Activated CD8-positive, alpha-beta memory T cell treated with anti-CD3 and anti-CD28 coated beads, Interleukin-2, amount 50 U/mL, for 24 hours (primary cell): ENCODE measurements around the gene MICAL1.

Experiments
- DNase-seq: peaks from one replicate; pipeline ENCODE4 v3.0.0-alpha.2; 2020; ENCODE audit errors: extremely low read depth

MICAL1 gene

GRCh38 chr6:109454496-109455436 is 806 bp downstream of the MICAL1 start:
- peak; percentile 40 for DNase-seq

DNA sequence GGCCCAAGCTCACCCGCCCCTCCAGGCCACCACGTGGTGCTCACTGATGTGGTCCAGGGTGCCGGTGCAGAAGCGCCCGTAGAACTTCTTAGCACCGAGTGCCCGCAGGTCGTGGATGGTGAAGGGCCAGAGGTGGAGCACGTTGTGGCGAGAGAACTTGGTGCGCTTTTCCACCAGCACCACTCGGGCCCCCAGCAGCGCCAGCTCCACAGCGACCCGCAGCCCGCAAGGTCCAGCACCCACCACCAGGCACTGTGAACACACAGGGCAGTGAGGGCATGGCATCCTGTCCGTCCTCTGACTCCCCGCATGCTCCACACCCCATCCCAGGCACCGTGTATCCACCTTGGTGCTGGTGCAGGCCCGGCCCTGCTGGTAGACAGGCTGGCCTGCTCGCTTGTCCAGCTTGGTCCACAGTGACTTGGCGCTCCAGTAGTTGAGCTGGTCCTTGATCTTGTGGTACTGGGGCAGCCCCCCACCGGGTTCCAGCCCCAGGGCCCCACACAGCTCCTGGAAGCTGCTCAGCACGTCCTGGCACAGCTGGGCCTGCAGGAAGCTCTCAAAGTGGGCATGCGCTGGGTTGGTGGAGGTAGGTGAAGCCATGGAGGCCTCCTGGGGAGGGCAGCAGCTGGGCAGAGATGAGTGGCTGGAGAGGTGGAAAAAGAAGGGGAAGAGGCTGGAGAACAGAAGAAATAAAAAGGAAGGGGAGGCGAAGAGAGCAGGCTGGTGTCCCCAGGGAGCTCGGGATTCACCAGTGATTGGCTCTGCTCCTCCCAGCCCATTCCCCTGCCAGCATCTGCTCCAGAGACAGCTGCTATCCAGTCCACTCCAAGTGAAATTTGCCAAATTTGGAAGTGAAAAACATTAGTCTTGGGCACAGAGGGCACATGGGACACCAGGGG is 1.7 kb downstream of the MICAL1 start:
- no peak for DNase-seq

DNA sequence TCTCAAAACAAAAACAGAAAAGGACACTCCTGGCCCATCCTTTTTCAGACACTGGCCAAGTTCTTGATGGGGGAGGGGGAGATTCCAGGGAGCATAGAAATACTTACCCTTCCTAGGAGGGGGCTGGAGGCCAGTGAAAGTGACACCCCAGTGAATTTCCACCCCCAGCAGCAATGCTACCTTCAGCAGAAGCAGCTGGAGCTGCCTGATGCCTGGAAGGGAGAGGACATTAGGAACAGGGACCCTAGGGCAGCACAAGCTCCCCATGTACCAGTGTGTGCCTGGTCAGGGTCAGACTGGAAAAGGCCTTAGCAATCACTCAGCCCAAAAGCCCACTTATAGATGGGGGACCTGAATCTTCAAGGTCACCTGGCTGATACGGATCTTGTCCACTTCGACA is 2.4 kb downstream of the MICAL1 start:
- no peak for DNase-seq

DNA sequence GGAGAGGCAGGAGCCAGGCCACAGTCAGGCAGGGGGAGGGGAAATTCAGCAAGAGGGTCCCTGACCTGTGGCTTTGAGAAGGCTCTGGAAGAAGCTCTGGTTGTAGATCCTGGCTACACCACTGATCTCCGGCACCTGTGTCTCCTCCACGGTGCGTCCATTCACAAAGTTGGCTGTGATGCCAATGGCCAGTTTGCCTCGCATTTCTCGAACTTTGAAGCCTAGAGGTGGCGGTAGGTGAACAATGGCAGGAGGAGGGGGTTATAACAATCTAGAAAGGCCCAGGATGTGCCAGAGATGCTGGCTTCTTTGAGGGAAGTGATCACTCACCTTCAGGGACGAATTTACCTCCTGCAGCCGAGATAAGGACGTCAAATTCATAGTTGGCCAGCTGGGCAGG is 3.4 kb downstream of the MICAL1 start:
- DNase-seq: no peak

- no peak for DNase-seq
These were observed 4.2 kb downstream of the MICAL1 start for GRCh38 chr6:109451376-109451775.

- no peak for DNase-seq
These were observed 4.8 kb downstream of the MICAL1 start for GRCh38 chr6:109450801-109451200.

GRCh38 chr6:109449795-109450673 is 5.5 kb downstream of the MICAL1 start:
- no peak for DNase-seq

DNA sequence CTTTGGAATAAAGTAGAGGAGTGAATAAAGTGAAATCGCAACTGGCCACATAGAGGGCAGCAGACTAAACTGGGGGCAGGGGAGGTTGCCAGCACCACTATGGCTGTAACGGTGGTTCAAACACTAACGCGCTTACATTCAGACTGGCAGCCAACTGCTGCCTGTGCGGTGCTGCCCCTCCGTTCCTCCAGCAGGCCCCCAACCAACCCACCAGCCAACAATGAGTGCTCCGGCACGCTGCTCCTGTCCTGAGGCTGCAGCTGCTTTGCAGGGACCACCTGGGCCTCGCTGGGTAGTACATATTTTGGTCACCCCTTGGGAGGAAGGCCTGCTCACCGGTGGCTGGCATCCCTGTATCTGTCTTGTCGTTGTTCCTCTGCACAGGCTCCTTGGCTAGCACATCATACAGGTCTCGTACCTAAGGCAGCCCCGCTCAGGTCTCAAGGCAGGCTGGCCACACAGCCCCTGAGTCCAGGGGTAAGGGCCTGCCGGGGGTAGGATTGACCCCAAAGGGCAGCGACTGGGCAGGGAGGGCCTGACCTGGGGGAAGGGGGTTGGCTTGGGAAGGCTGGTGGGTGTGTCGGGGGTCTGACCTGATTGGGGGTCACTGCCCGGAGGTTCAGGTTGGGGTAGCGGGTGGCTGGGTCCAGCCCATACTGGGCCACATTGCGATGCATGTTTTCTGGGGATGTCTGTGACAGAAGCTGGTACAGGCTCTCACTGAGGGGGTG is 6.3 kb downstream of the MICAL1 start:
- DNase-seq: no peak

- DNase-seq: no peak
These were observed 7.0 kb downstream of the MICAL1 start for GRCh38 chr6:109448615-109449014.

DNA sequence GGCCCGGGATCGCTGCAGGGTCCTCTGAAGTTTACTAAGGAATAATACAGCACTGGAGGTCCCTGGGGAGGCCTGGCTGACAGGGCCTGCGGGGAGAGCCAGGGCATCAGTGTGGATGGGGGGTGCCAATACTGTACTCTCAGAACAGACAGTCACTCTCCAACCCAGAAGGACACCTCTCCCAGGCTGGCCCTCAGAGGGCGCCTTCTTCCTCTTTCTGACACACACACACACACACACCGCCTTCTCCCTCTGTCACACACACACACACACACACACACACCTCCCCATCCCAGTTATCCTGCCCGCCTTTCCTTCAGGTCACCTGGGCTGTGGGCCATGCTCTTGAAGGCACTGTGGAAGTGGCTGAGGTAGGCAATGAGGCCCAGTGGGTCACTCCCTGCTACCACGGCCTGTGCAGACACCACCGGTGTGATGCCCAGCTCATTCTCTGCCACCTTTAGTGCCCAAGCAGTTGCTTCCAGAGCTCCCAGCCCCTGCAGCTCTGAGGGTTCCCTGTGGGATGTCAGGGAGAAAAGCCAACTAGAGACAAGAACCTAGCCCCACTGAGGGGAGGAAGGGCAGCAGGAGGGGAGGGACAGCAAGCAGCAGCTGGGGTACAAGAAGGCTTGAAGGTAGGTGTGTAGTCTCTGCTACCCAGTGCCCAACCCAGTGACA is 7.6 kb downstream of the MICAL1 start:
- no peak for DNase-seq

DNA sequence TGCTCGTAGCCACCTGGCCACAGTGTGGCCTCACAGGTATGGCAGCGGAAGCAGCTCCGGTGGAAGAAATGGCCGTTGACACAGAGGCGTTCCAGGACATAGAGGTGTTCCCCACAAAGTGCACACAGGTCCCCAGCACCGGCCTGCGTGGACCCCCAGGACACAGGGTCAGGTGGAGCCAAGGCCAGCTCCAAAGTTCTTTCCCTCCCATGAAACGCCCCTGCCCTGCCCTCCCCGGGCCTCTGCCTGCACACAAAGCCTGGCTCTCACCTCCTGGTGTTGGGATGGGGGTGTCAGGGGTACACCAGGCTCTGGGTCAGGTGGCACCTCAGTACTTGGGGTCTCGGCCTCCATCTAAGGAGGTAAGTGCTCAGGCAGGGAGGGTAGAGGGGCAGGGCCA is 8.5 kb downstream of the MICAL1 start:
- DNase-seq: no peak

GRCh38 chr6:109446541-109446940 is 9.0 kb downstream of the MICAL1 start:
- DNase-seq: no peak

DNA sequence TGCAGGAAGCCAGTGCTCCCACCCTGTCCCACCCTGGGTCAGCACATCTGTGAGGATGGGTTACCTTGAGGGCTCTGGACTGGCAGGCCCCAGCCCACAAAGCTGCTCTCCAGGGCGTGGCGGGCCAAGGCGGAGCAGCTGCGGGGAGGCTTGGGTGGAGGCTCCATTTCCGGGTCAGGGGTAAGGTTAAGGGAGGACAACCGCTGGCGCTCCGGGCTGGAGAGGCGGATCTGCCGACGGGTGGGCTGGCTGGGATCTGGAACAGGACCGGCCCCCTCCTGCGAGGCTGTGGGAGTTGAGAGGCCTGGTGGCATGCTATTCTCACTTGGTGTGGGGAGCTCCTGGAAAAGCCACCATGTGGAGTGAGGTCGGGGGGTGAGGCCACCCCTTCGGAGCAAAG is 9.5 kb downstream of the MICAL1 start:
- DNase-seq: no peak

DNA sequence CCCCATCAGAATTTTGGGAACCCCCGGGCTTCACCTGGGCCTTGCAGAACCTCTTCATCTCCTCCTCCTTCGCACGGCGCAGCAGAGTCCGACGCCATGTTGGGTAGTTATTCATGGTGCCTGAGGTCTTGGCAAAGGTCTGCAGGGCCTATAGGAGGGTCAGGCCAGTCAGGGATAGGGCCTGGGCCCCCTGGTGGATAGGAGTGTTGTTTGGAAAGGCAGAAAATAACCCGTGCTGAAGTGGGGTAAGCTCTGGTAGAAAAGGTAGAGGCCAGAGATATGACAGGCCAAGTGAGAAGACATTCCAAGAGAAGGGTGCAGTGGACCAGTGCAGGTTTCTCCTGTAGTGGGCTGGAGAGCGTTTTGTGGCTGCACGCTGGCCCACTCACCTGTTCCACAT is 10.2 kb downstream of the MICAL1 start:
- no peak for DNase-seq

DNA sequence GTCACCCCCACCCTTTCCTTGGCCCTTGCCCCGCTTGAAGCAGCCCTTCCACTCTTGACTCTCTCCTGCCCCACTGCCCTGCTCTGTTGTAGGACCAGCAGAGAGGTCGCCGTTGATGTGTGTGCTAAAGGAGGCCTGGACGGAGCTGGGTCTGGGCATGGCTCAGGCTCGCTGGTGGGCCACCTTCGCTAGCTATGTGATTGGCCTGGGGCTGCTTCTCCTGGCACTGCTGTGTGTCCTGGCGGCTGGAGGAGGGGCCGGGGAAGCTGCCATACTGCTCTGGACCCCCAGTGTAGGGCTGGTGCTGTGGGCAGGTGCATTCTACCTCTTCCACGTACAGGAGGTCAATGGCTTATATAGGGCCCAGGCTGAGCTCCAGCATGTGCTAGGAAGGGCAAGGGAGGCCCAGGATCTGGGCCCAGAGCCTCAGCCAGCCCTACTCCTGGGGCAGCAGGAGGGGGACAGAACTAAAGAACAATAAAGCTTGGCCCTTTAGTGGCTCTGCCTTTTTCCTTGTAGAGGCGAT is 12.1 kb downstream of the MICAL1 start:
- DNase-seq: no peak

DNA sequence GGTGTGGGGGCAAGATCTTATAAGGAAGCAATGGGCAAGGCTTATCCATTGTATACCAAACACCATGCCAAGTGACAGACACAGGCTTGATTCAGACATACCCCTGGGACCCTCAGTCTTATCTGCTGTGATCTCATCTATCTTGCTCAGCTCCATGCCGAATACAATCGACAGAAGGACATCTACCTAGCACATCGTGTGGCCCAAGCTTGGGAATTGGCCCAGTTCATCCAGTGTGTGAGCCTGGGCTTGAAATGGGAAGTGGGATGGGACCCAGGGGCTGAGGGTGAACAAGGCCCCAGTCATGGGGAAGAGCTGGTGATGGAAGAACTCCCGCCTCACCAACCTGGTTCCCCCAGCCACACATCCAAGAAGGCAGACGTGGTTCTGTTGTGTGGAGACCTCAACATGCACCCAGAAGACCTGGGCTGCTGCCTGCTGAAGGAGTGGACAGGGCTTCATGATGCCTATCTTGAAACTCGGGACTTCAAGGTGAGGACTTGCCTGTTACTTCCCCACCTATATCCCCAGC is 13.1 kb downstream of the MICAL1 start:
- no peak for DNase-seq

DNA sequence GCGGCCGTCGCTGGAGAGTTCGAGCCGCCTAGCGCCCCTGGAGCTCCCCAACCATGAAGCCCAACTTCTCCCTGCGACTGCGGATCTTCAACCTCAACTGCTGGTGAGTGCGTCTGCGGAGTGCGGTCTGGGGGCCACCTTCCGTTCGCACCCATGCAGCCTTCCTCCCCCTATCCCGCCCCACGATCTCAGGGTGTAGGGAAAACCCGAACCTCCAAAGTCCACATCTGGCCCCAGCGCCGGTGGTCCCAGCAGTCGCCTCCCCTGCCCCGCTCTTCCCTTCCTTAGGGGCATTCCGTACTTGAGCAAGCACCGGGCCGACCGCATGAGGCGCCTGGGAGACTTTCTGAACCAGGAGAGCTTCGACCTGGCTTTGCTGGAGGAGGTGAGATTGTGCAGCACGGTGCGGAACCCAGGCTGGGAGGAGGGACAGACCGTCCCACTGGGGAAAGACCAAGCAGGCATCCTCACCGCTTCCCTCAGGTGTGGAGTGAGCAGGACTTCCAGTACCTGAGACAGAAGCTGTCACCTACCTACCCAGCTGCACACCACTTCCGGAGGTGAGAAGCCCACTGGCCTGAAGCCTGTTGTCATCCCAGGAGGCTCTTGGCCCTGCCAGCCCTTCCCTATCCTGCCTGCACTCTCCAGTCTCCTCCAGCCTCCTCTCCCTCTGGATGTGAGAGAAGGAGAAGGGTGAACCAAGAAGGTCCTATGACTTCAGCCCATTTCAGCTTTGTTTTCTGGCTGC is 14.3 kb downstream of the MICAL1 start:
- DNase-seq: no peak

DNA sequence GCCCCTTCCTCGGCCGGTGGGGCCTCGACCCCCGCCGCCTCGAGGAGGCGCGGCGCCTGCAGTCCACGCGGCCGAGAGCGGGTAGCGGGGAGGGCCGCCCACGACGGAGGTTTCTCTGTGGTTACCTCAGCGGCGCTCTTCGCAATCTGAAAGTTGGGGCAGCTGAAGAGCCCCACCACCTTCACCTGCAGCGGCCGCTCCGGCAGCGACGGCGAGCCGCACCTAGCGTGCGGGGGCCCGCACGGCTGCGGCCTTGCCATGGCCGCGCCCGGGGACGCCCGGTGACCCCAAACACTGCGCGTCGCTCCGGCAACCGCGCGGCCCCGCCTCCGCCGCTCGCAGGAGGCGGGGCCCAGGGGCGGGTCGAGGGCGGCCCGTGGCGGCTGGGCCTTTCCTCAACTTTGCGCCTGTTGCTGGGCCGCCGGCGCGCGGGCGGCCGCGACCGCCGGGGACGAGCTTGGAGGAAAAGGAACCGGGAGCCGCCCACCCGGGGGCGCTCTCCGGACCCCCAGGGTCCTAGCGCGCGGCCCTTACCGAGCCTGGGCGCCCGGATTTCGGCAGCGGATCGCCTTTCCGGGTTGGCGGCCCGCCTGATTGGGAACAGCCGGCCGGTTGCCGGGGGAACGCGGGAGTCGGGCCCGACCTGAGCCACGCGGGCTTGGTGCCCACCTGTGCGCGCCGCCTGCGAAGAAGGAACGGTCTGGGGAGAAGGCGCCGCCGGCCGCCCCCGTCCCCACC is 15.1 kb downstream of the MICAL1 start, which contains the start of the genes PPIL6 and SMPD2:
PPIL6 (minus strand) TSS at position 298 of the 738 bp plus-strand sequence; CDS start at position 260, 38 bp downstream.
SMPD2 (plus strand) TSS at position 394 of the 738 bp plus-strand sequence. CDS start 398 bp downstream, outside the sequence.
- DNase-seq: peak; percentile 38
